GM11168 (cell line): ENCODE measurements around the gene KIF18A.

ENCODE experiments used
- in situ Hi-C: fragments of 300-500 bp; cut with MboI; formaldehyde crosslinking; loops from one replicate; pipeline ENCODE4 v1.12.0; 2022; ENCODE audit warnings: low sequenced_read_pairs; ENCODE audit not compliant: unreplicated experiment

The KIF18A gene

GRCh38 chr11:28054821-28055220, 53.1 kb downstream of the KIF18A start:
- in situ Hi-C loops: no loop called here

GRCh38 chr11:28049338-28050216, 58.4 kb downstream of the KIF18A start:
- in situ Hi-C loops: no loop called here

- in situ Hi-C loops: no loop called here
Observed at GRCh38 chr11:28048812-28049211, 59.1 kb downstream of the KIF18A start.

GRCh38 chr11:28043930-28044709, 63.8 kb downstream of the KIF18A start:
- in situ Hi-C loops: no loop called here

DNA sequence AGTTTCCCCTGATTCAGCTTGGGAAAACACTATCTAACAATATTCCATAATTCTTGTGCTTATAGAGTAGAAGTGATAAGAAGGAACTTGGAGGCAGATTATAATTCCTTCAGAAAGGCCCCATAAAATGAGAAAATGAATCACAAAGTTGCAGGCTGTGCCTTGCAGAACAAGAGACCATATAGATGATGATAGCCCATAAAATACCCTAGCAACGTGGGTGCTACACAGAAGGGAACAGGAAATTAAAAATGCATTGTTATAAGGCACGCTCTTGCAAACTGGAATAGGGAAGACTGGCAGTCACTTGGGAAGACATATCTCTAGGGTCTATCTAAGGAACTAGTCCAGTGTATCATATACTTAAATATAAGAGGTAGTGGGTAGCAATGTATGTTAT, 67.6 kb downstream of the KIF18A start:
- in situ Hi-C loops: no loop called here

DNA sequence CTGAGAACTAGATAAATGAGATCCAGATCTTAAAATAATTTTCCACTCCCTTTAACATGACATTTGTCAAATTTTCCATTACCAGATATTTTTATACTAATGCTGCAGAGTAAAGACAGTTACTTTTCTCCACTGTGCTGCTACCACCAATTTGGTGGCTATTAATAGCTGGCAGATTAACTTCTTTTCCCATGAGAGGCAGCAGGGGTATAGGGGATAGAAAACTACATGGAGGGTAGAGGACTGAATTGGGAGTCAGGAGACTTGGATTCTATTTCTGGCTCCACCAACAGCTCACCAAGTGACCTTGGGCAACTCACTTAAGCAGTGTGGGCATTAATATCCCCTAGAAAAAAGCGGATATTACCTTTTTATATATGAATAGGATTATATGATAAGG, 69.2 kb downstream of the KIF18A start:
- in situ Hi-C loops: no loop called here

- in situ Hi-C loops: no loop called here
Observed at GRCh38 chr11:28026634-28027290, 81.2 kb downstream of the KIF18A start.

DNA sequence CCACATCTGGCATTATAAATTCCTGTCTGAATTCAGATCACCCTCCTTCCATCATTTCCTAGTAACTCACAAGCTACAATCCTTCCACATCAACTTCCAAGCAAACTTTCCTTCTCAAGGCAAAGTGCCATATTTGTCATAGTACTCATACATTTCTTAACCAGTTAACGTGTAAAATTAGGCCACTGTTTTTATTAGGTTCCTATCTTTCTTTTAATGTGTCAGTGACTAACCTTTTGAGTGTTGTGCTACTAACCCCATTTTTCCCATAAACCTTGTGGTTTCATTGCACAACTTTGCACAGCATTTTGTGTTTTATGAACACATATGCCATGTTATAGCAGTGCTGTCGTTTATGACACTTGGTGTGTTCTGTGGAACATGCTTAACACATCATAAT, 90.1 kb downstream of the KIF18A start:
- in situ Hi-C loops: no loop called here

GRCh38 chr11:28011813-28012212, 96.1 kb downstream of the KIF18A start:
- in situ Hi-C loops: no loop called here

DNA sequence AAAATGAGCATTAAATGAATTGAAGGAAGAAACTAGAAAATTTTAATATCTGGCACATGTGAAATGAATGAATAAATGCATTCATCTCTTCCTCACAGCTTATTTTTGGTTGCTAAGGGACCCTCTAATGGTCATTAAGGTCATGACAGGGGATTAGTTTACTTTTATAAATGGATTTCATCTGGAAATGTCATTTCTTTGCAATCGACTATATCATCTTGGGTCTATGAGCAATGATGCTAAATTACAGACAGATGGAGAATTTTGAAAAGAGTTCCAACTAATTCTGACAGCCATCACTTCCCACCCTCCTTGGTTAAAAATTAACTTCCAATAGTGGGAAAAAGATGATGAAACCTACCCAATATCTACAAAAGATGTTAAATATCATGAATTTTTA, 98.0 kb downstream of the KIF18A start:
- in situ Hi-C loops: no loop called here

DNA sequence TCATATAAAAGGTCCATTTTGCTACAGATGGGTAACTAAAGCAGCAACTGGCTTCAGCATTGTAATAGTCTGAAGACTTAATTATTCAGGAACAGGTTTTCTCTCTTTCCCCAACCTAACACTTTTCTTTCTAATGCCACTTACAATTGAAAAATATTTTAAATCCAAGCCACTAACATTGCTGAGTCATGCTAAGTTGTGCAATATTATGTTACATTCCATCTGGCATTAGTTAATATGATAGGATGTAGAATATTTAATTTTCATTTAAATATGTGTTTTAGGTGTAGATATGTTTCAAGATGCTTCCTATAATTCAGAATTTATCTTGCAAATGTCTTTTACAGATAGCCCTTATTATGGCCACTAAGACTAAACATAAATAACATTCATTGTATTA, 98.6 kb downstream of the KIF18A start:
- in situ Hi-C loops: no loop called here

DNA sequence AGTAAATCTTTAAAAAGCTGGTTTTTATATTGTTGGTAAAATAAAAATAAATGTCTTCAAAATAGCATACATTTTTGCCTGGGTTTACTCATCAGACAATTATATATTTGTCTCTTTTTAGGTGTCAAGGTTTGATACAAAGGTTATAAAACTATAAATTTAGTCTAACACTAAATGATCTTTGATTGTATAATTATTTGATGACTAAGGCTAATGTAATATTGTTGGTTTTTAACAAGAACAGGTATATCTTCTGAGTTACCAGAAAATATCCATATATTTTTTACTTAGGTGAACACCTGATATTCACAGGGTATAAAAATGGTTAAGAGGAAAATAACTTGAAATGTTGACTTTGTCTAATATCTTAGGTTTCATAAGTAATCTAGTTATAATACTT, 104.3 kb downstream of the KIF18A start:
- in situ Hi-C loops: no loop called here

GRCh38 chr11:27998552-27998951, 109.4 kb downstream of the KIF18A start:
- in situ Hi-C loops: no loop called here

GRCh38 chr11:27997344-27997743, 110.6 kb downstream of the KIF18A start:
- in situ Hi-C loops: no loop called here

GRCh38 chr11:27996066-27996465, 111.9 kb downstream of the KIF18A start:
- in situ Hi-C loops: no loop called here

DNA sequence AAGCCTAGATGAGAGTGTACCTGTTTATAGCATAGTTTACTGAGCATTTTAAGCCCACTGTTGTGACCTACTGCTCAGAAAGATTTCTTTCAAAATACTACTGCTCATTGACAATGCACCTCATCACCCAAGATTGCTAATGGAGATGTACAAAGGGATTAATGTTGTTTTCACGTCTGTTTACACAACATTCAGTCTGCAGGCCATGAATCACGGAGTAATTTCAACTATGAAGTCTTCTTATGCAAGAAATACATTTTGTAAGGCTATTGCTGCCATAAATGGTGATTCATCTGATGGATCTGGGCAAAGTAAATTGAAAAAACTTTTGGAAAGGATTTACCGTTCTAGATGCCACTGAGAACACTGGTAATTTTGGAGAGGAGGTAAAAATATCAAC, 112.9 kb downstream of the KIF18A start:
- in situ Hi-C loops: no loop called here

DNA sequence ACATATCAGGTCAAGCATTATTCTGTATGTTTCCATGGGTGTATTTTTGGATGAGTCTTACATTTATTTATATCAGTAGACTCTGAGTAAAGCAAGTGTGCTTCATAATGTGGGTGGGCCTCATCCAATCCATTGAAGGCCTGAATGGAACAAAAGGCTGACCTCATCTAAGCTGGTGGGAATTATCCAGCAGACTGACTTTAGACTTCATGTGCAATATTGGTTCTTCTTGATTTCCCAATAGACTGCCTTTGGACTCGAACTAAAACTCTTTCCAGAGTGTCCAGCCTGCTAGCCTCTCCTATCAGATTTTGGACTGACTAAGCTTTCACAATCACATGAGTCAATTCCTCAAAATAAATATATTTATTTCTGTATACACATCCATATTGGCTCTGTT, 116.2 kb downstream of the KIF18A start:
- in situ Hi-C loops: no loop called here

- in situ Hi-C loops: no loop called here
Observed at GRCh38 chr11:27977527-27977926, 130.4 kb downstream of the KIF18A start.

- in situ Hi-C loops: no loop called here
Observed at GRCh38 chr11:27977031-27977430, 130.9 kb downstream of the KIF18A start.

DNA sequence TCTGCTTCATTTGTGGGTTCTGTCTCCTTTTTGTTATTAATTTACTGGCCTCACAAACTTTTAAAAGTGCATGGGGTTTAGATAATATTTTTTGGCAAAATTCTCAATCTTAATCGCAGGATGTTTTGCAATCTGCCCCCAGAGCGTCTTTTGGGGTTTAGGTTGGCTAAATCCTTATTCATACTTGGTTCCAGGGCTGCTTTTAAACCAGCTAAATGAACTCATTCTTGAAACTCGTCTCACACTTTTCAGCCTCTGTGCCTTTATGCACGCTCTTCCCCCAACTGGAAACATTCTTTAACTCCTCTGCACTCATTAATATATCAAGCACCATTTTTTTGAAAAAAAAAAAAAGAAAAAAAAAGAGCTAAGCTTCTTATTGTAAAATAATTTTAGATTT, 131.7 kb downstream of the KIF18A start:
- in situ Hi-C loops: no loop called here
